H1 (cell line): ENCODE results near the gene C19orf47. TPM values are rescaled to one million over a fixed set of nuclear protein-coding genes. Genes with fewer than 3 reads are reported as not detected.

ENCODE experiments used
- CTCF ChIA-PET: fragments of 300-600 bp; sonication (Branson Sonifier 250); formaldehyde crosslinking; loops from one replicate; lab custom pipeline; 2021; ENCODE audit not compliant: partially characterized antibody; lab: Charles Lee
- POLR2A ChIA-PET: fragments of 300-600 bp; sonication (Branson Sonifier 250); formaldehyde crosslinking; loops from one replicate; lab custom pipeline; 2021; ENCODE audit warnings: inconsistent platforms; ENCODE audit not compliant: partially characterized antibody; lab: Charles Lee
- DNase-seq, 2 experiments: peaks; one replicate each; pipeline versions ENCODE4 v3.0.0 to v3.0.0-alpha.2; 2010 to 2022; ENCODE audit warnings: low spot score in 2 of 2, low read depth in 1 of 2, mixed read lengths in 1 of 2
- FAIRE-seq: peaks from 2 replicates; lab custom pipeline; 2011; peaks lifted over from hg19 to GRCh38; lab: Jason Lieb, UNC
- H2AFZ ChIP-seq: 2 replicates; pipeline ENCODE4 v1.8.1; 2012; ENCODE audit warnings: low read length, inconsistent platforms
- H2AK5ac ChIP-seq: 2 replicates; pipeline ENCODE4 v1.6.1; 2013; ENCODE audit warnings: low read depth, low read length
- H2BK120ac ChIP-seq: replicated peaks from 2 replicates; pipeline ENCODE3; 2013; ENCODE audit warnings: low read depth, low read length, inconsistent platforms
- H2BK12ac ChIP-seq: 2 replicates; pipeline ENCODE4 v1.6.1; 2013; ENCODE audit warnings: low read depth, low read length
- H2BK15ac ChIP-seq: 2 replicates; pipeline ENCODE4 v1.6.1; 2013; ENCODE audit warnings: low read length
- H2BK20ac ChIP-seq: 2 replicates; pipeline ENCODE4 v1.6.1; 2013; ENCODE audit warnings: low read length
- H2BK5ac ChIP-seq: 2 replicates; pipeline ENCODE4 v1.6.1; 2013; ENCODE audit warnings: low read depth, low read length
- H3K14ac ChIP-seq: 2 replicates; pipeline ENCODE4 v1.6.1; 2013; ENCODE audit warnings: inconsistent platforms; ENCODE audit not compliant: insufficient read length
- H3K18ac ChIP-seq: 2 replicates; pipeline ENCODE4 v1.6.1; 2013; ENCODE audit warnings: low read length; ENCODE audit errors: extremely low read depth
- H3K23ac ChIP-seq: 2 replicates; pipeline ENCODE4 v1.6.1; 2013; ENCODE audit warnings: inconsistent platforms; ENCODE audit not compliant: insufficient read length
- H3K23me2 ChIP-seq: 2 replicates; pipeline ENCODE4 v1.6.1; 2013; ENCODE audit warnings: low read depth, low read length
- H3K27ac ChIP-seq: 2 replicates; pipeline ENCODE4 v1.6.1; 2011; ENCODE audit warnings: low read depth, low read length, inconsistent platforms
- H3K27me3 ChIP-seq, 4 experiments: replicated peaks in 1 of 4; 1 replicate in 1 of 4; 2 replicates in 3 of 4; pipeline versions ENCODE4 v1.6.1 to v1.8.1; 2011 to 2013; ENCODE audit warnings: low read length in 3 of 4, mild to moderate bottlenecking in 3 of 4, inconsistent platforms in 2 of 4, mixed read lengths in 2 of 4, moderate library complexity in 1 of 4; ENCODE audit not compliant: control insufficient read depth in 3 of 4, insufficient read depth in 3 of 4; ENCODE audit errors: extremely low read depth in 1 of 4
- H3K36me3 ChIP-seq, 4 experiments: 2 replicates each; pipeline versions ENCODE4 v1.6.1 to v1.8.1; 2011 to 2013; ENCODE audit warnings: mild to moderate bottlenecking in 4 of 4, low read length in 3 of 4, moderate library complexity in 2 of 4, control low read depth in 1 of 4, inconsistent platforms in 1 of 4; ENCODE audit not compliant: insufficient read depth in 4 of 4, control insufficient read depth in 2 of 4
- H3K4ac ChIP-seq: replicated peaks from 2 replicates; pipeline ENCODE3; 2013; ENCODE audit warnings: low read length, low read depth, mixed read lengths, inconsistent platforms; ENCODE audit not compliant: insufficient read length
- H3K4me1 ChIP-seq, 4 experiments: replicated peaks in 1 of 4; 1 replicate in 1 of 4; 2 replicates in 3 of 4; pipeline versions ENCODE4 v1.6.1 to v1.8.1; 2011 to 2013; ENCODE audit warnings: low read length in 3 of 4, inconsistent platforms in 2 of 4, mixed read lengths in 1 of 4; ENCODE audit not compliant: insufficient read depth in 4 of 4, control insufficient read depth in 3 of 4
- H3K4me2 ChIP-seq, 2 experiments: 2 replicates each; pipeline versions ENCODE4 v1.6.1 to v1.8.1; 2011 to 2013; ENCODE audit warnings: low read depth in 2 of 2, low read length in 2 of 2, control low read depth in 1 of 2, inconsistent platforms in 1 of 2, mild to moderate bottlenecking in 1 of 2; ENCODE audit not compliant: insufficient read depth in 1 of 2
- H3K4me3 ChIP-seq, 4 experiments: fragments of 200-600, 300-600 bp in 1 of 4; sonication (generic), shearing (Covaris generic), sonication (Bioruptor Twin) in 1 of 4; 2 replicates each; pipeline versions ENCODE4 v1.5.1 to v1.8.1; 2011 to 2016; ENCODE audit warnings: low read length in 4 of 4, low read depth in 3 of 4, control low read depth in 2 of 4, inconsistent platforms in 2 of 4, mild to moderate bottlenecking in 2 of 4, mixed read lengths in 1 of 4, moderate library complexity in 1 of 4; ENCODE audit not compliant: insufficient read depth in 2 of 4; ENCODE audit errors: extremely low read depth in 1 of 4
- H3K56ac ChIP-seq: replicated peaks from 2 replicates; pipeline ENCODE3; 2013; ENCODE audit warnings: low read depth, mild to moderate bottlenecking, mixed read lengths, low read length, inconsistent platforms; ENCODE audit not compliant: insufficient read length
- H3K79me1 ChIP-seq: 2 replicates; pipeline ENCODE4 v1.6.1; 2013; ENCODE audit warnings: low read depth, low read length, control low read depth
- H3K79me2 ChIP-seq, 2 experiments: 2 replicates each; pipeline versions ENCODE4 v1.6.1 to v1.8.1; 2012 to 2013; ENCODE audit warnings: low read length in 2 of 2, mild to moderate bottlenecking in 2 of 2, inconsistent platforms in 1 of 2; ENCODE audit not compliant: insufficient read depth in 2 of 2, control insufficient read depth in 1 of 2
- H3K9ac ChIP-seq, 4 experiments: replicated peaks in 1 of 4; 1 replicate in 1 of 4; 2 replicates in 3 of 4; pipeline versions ENCODE4 v1.6.1 to v1.8.1; 2011 to 2013; ENCODE audit warnings: low read depth in 3 of 4, low read length in 3 of 4, control low read depth in 2 of 4, mild to moderate bottlenecking in 2 of 4, moderate library complexity in 2 of 4, inconsistent platforms in 1 of 4; ENCODE audit errors: extremely low read depth in 1 of 4
- H3K9me3 ChIP-seq, 2 experiments: 2 replicates each; pipeline versions ENCODE4 v1.6.1 to v1.8.1; 2012 to 2013; ENCODE audit warnings: mild to moderate bottlenecking in 2 of 2, moderate library complexity in 2 of 2, control low read depth in 1 of 2, inconsistent platforms in 1 of 2, low read depth in 1 of 2, low read length in 1 of 2, mixed read lengths in 1 of 2; ENCODE audit not compliant: insufficient read depth in 2 of 2
- H4K20me1 ChIP-seq, 2 experiments: replicated peaks in 1 of 2; 2 replicates each; pipeline versions ENCODE3 to v1.8.1; 2011 to 2013; ENCODE audit warnings: inconsistent platforms in 2 of 2, low read length in 2 of 2, mild to moderate bottlenecking in 1 of 2; ENCODE audit not compliant: insufficient read depth in 2 of 2, control insufficient read depth in 1 of 2
- H4K5ac ChIP-seq: 2 replicates; pipeline ENCODE4 v1.6.1; 2013; ENCODE audit warnings: low read length, low read depth, mixed read lengths, inconsistent platforms; ENCODE audit not compliant: insufficient read length
- H4K8ac ChIP-seq: 2 replicates; pipeline ENCODE4 v1.8.0; 2013; ENCODE audit warnings: mild to moderate bottlenecking, moderate library complexity, low read length, inconsistent platforms; ENCODE audit not compliant: insufficient read depth; ENCODE audit errors: extremely low read depth
- H4K91ac ChIP-seq: replicated peaks from 2 replicates; pipeline ENCODE3; 2013; ENCODE audit warnings: low read length, mixed read lengths, inconsistent platforms; ENCODE audit not compliant: insufficient read length
- CBX5 ChIP-seq: fragments of 300-800, 300-1000 bp; sonication (generic); IDR thresholded peaks from 2 replicates; pipeline ENCODE4 v1.7.1; 2016; ENCODE audit warnings: antibody characterized with exemption, low read length, low read depth
- CREB1 ChIP-seq: IDR thresholded peaks from 2 replicates; pipeline ENCODE4 v1.6.1; 2012; ENCODE audit warnings: inconsistent platforms
- EZH2 ChIP-seq: fragments of 200-600 bp; sonication (generic); IDR thresholded peaks from 2 replicates; pipeline ENCODE4 v1.7.1; 2012; ENCODE audit warnings: low read depth, mild to moderate bottlenecking, moderate library complexity, low read length, inconsistent platforms; ENCODE audit not compliant: severe bottlenecking
- FOSL1 ChIP-seq: IDR thresholded peaks from 2 replicates; pipeline ENCODE4 v1.6.1; 2011; ENCODE audit warnings: mild to moderate bottlenecking, low read depth, low read length, moderate library complexity; ENCODE audit not compliant: insufficient read depth
- GABPA ChIP-seq: IDR thresholded peaks from 2 replicates; pipeline ENCODE4 v1.6.1; 2011; ENCODE audit warnings: mild to moderate bottlenecking, low read length, moderate library complexity, borderline replicate concordance; ENCODE audit not compliant: insufficient read depth
- POLR2A ChIP-seq, 2 experiments: IDR thresholded peaks; 1 replicate in 1 of 2; 2 replicates in 1 of 2; pipeline ENCODE4 v1.6.1; 2011; ENCODE audit warnings: low read depth in 2 of 2, low read length in 2 of 2, mild to moderate bottlenecking in 2 of 2; ENCODE audit errors: control extremely low read depth in 1 of 2
- POLR2AphosphoS5 ChIP-seq: IDR thresholded peaks from 2 replicates; pipeline ENCODE4 v1.6.1; 2011; ENCODE audit warnings: low read depth, low read length
- POU5F1 ChIP-seq: IDR thresholded peaks from 2 replicates; pipeline ENCODE4 v1.6.1; 2011; ENCODE audit warnings: low read depth, mild to moderate bottlenecking, low read length, moderate library complexity
- SIX5 ChIP-seq: IDR thresholded peaks from 2 replicates; pipeline ENCODE4 v1.6.1; 2011; ENCODE audit warnings: mild to moderate bottlenecking, low read depth, low read length
- USF2 ChIP-seq: IDR thresholded peaks from 2 replicates; pipeline ENCODE4 v1.6.1; 2011; ENCODE audit warnings: low read length, improper control_type of control experiment
- ZNF274 ChIP-seq: IDR thresholded peaks from 2 replicates; pipeline ENCODE4 v1.7.0; 2012; ENCODE audit warnings: low read length, borderline replicate concordance; ENCODE audit errors: extremely low read depth
- WGBS, 2 experiments: shearing (Covaris generic) in 1 of 2; methylation state at CpG; one replicate each; pipeline versions ENCODE4 v1.1.6 to v1.1.7; 2013 to 2015; ENCODE audit warnings: low lambda C conversion rate in 2 of 2, mixed read lengths in 2 of 2, inconsistent platforms in 1 of 2, low coverage in 1 of 2, missing lambda C conversion rate in 1 of 2; ENCODE audit not compliant: insufficient replicate concordance in 2 of 2, insufficient coverage in 1 of 2, insufficient read length in 1 of 2; ENCODE audit errors: extremely low coverage in 1 of 2, missing lambda C conversion rate in 1 of 2; 5-methylcytosine and 5-hydroxymethylcytosine counted together
- polyA plus RNA-seq, 7 experiments: library from polyadenylated mRNA; depleted of rRNA in 3 of 7; stranded (reverse) in 5 of 7; unstranded in 2 of 7; fragments of >200 nt in 5 of 7; fragments of 200-250 nt in 2 of 7; gene quantifications; 1 replicate in 5 of 7; 2 replicates in 1 of 7; 4 replicates in 1 of 7; pipeline versions ENCODE4 v1.2.1 to v1.2.3, GENCODE V29; 2011 to 2013; ENCODE audit warnings: missing spikeins in 2 of 7, mixed read lengths in 2 of 7
- total RNA-seq: library from RNA; stranded (reverse); fragmentation: NEBNext Ultra II Directional; extraction: Animal tissue kit (Norgen Biotek cat#: 25700); gene quantifications from 2 replicates; pipeline ENCODE4 v1.2.1, GENCODE V29; 2021

C19orf47 gene
- total and polyA plus RNA-seq, 2 of the 8 experiments (the other 6 are each of a cell fraction or from before 2014, with no cell fraction given), result 17.8 to 27.3 TPM

DNA sequence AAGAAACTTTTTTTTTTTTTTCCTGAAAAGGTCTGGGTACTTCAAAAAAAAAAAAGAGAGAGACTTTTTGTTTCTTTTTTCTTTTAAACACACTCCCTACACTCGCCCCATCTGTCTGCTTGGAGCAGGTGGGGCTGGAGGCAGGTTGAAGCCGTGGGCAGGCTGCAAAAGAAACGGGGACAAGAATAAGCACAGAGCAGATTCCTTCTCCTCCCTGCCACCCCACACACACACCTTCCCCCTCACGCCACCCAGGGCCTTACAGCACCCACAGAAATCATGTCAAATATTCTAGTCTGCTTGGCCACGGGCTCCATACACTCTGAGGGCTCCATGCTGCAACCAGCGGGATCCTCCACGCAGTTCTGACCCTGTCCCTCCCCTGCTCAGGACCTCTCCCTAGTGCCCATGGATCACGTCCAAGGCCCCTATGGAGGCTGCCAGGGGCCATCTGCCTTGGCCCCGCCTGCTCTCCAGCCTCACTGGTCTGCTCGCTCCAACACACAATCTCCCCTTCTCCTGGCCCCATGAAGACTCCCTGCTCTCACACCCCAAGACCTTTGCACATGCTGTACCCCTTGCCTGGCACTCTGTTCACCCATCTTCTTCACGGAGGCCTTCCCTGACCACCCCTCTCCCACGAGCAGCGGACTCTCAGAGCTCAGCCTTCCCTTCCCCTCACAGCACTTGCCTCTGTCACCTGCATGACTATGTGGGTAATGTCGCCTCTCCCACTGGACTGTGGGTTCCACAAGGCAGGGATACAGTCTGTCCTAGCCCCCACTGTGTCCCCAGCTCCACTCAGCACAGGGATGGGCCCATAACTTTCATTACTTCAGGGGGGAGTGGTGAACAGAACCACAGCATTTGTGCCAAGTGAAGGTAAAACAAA is 74.5 kb downstream of the C19orf47 start:
- Histone ChIP-seq H3K23ac (no peak overlapping the region), H3K9me3 (no peaks in the 10 kb centered on the region), H3K14ac (no peak overlapping the region), H2BK15ac (no peak overlapping the region), H3K79me2 (peaks cover 0 to 74% of the 10 kb centered on the region in 2 experiments; a peak in 2 of 4 replicates), H3K4ac (no peak overlapping the region), H4K5ac (no peak overlapping the region), H3K23me2 (no peaks in the 10 kb centered on the region), H2BK5ac (peak overlapping the region; percentile 26; the same call in 1 of the 2 replicates), H2BK12ac (peak overlapping the region; percentile 55; the same call in 1 of the 2 replicates), H3K27me3 (no peaks in the 10 kb centered on the region), H2AK5ac (peak overlapping the region; percentile 45; the same call in 1 of the 2 replicates), H3K27ac (no peak overlapping the region), H3K4me2 (peak overlapping the region in 1 of 2 experiments; percentile 2; a peak in 1 of 4 replicates), H3K56ac (no peak overlapping the region), H3K79me1 (peaks cover 27% of the 10 kb centered on the region), H3K9ac (no peak overlapping the region; a peak in 1 of 7 replicates), H3K36me3 (no peaks in the 10 kb centered on the region), H3K4me3 (no peak overlapping the region), H4K8ac (no peak overlapping the region), H2BK120ac (no peak overlapping the region), H3K18ac (no peak overlapping the region), H4K91ac (no peak overlapping the region), H2BK20ac (no peak overlapping the region), H4K20me1 (peaks cover 5 to 18% of the 10 kb centered on the region in 2 experiments), H3K4me1 (peaks cover 0 to 13% (median 7%) of the 10 kb centered on the region in 4 experiments; a peak in 6 of 7 replicates), H2AFZ (no peak overlapping the region)
- DNase-seq, result no peak
- POLR2A ChIA-PET, result interaction anchor here (0.7 to 1.9 kb wide), 3 partner anchors 10 to 147 kb away, joined by 3 to 7 read pairs (median 3); no protein-coding TSS in a partner anchor
- WGBS, 2 experiments, result 78% methylated on average over 14 of the region's 14 CpGs; no CpG with 5 or more reads in 1 of the 2 experiments
- FAIRE-seq, result no peak
- CTCF ChIA-PET, result interaction anchor here (1.4 to 1.8 kb wide), 2 partner anchors 38 to 50 kb away, joined by 4 to 5 read pairs; no protein-coding TSS in a partner anchor
- TF ChIP-seq USF2 (no peak), POLR2AphosphoS5 (no peak), SIX5 (no peak), EZH2 (no peak), GABPA (no peak), FOSL1 (no peak), CBX5 (no peak), POU5F1 (no peak), ZNF274 (no peak), POLR2A (IDR thresholded peaks at IDR 0.05; ENCODE audit: control extremely low read depth in 1 of 2, low read depth in 2 of 2, low read length in 2 of 2) (no peak), CREB1 (no peak)
